Endometrial microvascular endothelial cells (primary cell): ENCODE measurements around the gene FLRT1. TPM values are rescaled to one million over a fixed set of nuclear protein-coding genes. Genes with fewer than 3 reads are reported as not detected.
"Not testable (repeated sequence)": the region's sequence is repeated elsewhere in the genome, so short reads cannot be mapped to it uniquely, and the experiment has no call there.

Source experiments
- in situ Hi-C: cut with HindIII; loops from 2 replicates; pipeline ENCODE4 v1.10.0; 2017; ENCODE audit warnings: low sequenced_read_pairs, low pct_unique_long_range_greater_than_20kb; ENCODE audit errors: inconsistent ontology term
- total RNA-seq: library from RNA; depleted of rRNA; stranded (reverse); fragments of >200 nt; gene quantifications from one replicate; pipeline ENCODE4 v1.2.3, GENCODE V29; 2015; ENCODE audit errors: inconsistent ontology term

The FLRT1 gene
- total RNA-seq, 1 donor from 2014 or later = not detected

DNA sequence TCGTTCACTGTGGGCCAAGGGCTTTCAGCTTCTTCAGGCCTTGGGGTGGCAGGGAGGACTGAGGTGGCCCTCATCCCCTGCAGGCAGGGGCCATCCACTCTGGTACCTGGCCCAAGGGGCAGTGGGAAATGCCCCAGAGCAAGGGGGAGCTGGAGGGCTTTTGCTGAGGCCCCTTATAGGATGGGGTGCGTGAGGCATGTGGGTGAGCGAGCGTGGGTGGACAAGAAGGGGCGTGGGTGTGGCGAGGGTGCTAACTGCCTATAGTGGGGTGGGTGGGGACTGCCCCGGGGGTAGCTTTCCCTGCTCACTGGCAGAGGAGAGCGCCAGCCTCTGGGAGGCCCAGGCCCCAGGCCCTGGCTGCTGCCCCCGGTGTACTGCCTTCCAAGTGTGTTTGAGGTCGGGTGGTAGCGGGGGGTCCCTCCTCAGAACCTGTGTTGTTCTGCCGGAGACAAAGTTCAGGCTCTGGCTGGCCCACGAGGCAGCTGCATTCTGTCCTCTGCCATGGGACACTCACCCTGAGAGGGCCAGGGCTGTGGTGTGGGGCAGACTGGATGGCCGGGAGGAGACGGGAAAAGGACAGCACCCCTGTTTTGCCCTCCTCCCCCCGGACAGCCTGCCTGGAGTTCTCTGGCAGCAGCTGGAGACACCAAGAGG, 3.4 kb downstream of the FLRT1 start:
- in situ Hi-C loops = no loop called here

DNA sequence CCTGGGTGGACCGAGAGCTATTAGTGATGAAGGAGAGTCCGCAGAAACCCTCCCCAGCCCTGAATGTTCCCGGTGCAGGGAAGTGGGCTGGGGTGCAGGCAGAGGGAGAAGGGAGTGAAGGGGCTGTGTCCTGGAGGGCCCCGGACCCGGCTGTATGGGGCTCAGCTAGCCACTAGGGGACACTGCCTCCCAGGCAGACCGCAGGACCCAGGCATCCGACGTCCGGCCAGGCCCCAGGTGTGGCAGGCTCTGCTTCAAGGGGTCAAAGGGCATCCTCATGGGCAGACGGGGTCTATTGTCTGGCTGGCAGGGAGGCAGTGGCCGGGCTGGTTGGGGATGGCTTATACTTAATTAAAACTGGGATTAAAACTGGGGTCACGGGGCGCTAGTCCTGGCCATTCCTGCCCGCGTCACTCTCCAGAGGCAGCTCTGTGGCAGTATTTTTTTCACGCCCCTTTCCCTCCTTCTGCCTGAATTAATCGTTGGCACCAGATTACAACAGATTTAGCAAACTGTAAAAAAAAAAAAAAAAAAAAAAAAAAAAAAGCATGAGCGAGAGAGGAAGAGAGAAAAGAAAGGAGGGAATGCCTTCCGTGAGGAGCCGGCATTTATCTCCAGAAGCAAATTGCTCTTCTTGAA, 5.1 kb downstream of the FLRT1 start:
- in situ Hi-C loops = no loop called here

DNA sequence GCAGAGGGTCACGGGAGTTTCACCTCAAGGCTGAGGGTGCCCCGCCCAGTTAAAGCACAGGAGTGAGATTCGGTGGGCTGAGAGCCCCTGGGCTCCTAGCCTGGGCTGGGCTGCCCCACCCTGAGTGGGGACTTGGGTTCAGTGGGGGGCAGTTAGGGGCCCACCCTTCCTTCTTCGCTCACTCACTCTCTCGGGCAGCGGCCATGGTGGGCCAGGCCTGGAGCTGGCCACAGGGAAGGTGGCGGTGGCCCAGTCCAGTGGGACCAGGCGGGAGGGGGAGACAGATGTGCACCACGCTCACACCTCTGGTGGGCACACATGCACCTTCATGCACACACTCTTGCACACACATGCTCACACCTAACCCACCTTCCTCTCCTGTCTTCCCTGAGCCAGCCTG, 6.1 kb downstream of the FLRT1 start:
- in situ Hi-C loops = no loop called here

DNA sequence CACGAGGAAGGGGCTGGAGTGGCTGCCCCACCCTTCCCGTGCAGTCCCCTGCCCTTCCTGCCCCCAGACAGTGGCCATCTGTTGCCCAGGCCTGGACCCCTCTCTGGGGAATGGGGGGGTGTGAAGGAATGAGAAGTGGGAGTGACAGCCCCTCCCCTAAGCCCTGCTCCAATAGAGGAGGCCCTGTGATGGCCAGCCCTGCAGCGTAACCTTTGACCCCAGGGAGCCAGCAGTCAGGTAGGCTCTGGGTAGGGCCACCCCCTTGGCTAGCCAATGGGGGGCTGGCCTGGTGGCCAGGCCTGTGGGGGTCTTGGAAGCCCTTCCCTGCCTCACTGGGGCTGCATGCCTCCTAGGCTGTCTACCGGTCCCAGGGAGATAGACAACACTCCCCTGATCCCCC, 6.6 kb downstream of the FLRT1 start:
- in situ Hi-C loops = no loop called here

DNA sequence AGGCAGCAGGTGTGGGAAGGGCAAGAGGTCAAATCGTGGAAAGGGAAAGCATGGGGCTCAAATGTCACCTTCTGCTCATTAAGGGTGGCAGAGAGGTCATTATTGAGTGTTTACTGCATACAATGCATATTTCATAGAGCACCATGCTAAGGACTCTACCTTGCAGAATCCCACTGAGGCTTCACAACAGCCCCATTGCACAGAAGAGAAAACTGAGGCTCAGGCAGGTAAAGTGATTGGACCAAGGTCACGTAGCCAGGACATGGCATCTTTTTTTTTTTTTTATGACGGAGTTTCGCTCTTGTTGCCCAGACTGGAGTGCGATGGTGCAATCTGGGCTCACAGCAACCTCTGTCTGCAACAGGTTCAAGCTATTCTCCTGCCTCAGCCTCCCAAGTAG, 7.8 kb downstream of the FLRT1 start:
- in situ Hi-C loops = no loop called here

DNA sequence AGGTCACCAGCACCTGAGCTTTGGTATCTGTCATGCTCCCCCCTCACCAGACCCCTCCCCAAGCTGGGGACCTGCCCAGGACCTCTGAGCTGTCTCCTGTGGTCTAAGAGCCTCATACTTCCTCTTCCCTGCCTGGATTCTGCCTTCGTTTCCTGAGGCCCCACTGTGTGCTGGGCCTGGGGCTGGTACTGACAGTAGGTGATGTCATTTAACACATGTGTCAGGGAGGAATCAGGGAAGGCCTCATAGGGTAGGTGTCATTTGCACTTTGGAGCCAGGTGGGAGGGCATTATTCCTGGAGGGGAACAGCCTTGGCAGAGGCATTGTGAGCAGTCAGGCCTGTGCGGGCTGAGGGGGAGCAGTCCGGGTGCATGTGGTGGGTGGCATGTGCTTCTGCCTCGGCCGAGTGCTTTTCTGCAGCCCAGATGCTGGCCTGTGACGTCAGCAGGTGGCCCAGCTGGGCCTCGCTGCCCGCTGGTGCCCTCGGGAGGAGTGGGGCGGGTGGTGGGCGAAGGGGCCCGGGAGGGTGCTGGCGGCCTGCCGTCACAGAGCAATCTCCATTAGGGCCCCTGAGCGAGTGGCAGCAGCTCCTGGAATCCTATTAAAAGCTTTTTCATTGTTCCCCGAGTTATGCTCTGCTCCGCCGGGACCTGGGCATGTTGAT, 9.1 kb downstream of the FLRT1 start:
- in situ Hi-C loops = no loop called here

DNA sequence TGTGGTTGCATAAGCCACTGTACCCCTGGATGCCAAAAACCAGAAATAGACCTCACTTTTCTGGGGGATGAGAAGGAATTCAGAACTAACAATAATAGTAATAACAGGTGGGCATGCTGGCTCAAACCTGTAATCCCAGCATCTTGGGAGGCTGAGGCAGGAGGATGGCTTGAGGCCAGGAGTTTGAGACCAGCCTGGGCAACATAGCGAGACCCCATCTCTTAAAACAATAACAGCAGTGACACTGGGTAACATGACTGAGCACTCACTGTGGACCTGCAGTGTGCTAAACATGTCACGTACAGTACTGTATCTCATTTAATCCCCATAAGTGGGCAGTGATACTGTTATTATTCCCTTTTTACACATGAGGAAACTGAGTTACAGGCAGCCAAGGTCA, 10.0 kb downstream of the FLRT1 start:
- in situ Hi-C loops = no loop called here

DNA sequence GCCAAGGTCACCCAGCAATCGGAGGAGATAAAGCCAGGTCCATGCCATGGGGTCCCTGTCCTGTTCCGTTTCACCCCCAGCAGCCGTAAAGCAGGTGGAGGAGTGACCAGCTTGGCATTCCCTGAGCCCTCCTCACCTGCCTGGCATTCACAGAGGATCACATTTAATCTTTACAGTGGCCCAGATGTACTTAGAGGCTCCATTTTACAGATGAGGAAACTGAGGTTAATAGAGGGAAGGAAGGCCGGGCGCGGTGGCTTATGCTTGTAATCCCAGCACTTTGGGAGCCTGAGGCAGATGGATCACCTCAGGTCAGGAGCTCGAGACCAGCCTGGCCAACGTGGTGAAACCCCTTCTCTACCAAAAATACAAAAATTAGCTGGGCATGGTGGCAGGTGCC, 11.6 kb downstream of the FLRT1 start:
- in situ Hi-C loops = not testable (repeated sequence)

DNA sequence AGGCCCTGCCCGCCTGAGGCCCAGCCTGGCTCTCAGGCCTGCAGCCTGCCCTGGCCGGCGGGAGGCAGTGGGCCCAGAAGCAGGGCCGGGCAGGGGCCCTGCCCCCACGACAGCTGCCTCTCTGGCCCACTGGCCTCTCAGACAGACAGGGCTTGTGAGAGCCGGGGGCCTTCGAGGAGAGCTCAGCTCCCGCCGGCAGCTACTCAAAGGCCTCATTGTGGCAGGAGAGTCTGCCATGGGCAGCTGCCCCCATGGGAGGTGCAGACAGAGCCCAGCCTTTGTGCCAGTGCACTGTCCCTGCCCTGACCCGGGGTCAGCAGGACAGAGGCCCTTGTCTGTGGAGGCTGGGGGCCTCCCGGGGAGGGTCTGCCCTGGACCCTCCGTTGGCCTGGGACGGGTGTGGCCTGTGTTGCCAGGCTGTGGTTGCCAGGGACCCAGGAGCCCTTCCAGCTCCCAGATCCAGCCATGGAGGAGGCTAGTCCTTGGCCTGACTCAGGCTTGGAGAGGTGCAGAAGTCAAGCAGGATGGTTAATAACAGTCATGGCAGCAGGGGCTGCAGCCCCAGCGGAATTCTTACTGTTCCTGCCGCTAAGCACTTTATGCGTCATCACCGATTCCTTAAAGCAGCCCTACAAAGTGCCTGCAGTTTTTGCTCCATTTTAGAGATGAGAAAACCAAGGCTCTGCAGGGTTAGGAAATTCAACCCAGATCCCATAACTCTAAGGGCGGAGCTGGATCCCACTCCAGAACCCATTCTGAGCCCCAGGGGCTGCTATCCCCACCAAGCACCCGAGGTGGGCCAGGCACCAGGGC, 12.5 kb downstream of the FLRT1 start:
- in situ Hi-C loops = no loop called here

DNA sequence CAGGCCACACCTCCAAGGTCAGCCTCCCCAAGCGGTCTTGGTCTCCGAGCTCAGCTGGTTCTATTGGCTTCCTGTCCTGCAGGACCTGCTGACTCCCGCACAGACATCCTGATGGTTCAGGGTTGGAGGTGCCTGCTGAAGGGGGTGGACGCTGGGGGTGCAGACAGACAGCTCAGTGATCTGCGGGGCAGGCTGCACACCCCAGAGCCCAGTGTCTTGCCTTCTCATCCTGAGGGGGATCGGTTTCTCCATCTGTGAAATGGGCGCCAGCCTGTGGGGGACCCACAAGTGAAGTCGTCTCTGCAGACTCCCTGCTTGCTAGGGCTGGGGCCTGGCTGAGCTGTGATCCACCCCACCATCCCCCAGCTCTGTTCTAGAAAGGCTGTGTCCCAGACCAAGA, 13.8 kb downstream of the FLRT1 start:
- in situ Hi-C loops = no loop called here

DNA sequence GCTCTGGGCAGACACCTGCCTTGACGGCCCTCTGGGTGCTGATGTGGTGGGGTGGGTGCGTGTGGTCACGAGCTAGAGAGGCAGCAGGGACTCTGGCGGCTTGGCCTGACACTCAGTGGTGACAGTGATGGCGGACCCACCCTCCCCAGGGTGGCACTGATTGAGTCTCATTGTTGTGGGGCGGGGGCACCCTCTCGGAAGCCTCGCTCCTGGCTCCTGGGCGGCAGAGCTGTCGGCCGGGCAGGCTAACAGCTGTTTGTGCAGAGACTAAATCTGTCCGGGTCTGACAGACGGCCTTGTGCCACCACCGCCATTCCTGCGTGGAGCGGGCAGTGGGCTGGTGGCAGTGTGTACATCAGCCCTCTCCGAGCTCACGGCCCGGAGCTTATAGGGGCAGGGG, 15.6 kb downstream of the FLRT1 start:
- in situ Hi-C loops = no loop called here

DNA sequence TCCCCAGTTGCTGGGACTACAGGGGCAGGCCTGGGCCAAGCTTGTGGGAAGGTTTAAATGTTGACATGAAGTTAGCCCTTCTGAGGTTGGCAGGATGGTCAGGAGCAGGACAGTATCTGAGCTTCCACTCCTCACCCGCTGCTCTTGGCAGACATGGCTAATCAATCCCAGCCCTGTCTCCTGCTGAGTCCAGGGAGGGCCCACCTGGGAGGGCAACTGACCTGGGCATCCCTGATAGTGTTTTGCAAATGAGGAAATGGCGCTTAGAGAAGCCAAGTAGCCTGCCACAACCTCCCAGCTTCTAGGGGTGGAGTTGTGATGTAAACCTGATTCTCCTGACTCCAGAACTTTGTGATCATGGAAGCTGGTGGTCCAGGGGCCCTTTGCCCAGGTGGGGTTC, 16.7 kb downstream of the FLRT1 start:
- in situ Hi-C loops = no loop called here

DNA sequence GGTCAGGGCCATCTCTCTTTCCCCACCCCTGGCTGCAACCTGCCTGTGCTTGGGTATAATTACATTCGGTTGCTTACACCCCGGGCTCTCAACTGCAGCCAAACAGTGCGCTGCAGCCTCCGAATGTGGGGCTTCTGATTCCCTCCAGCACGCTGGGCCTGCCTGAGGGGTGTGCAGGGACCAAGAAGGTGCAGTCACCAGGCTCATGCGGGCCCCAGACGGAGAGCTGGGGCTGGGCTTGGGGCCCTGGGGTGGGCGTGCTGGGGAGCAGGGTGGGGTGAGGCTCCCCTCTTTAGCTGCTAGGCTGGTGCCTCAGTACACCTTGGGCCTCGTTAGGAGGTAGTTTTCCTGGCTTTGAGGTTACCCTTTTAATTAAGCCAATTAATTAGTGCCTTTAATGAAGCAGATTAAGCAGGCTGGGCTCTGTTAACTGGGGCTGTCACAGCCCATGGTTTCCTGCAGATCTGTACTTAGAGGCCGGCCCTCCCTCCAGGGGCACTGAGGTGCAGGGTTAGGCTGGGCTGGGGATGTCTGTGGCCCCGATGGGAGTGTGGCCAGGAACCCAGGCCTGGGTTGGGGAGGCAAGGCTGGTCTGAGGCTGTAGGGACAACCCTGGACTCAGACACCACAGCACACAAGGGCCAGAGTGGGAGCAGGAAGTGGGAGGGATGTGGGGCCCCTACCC, 17.3 kb downstream of the FLRT1 start:
- in situ Hi-C loops = no loop called here

DNA sequence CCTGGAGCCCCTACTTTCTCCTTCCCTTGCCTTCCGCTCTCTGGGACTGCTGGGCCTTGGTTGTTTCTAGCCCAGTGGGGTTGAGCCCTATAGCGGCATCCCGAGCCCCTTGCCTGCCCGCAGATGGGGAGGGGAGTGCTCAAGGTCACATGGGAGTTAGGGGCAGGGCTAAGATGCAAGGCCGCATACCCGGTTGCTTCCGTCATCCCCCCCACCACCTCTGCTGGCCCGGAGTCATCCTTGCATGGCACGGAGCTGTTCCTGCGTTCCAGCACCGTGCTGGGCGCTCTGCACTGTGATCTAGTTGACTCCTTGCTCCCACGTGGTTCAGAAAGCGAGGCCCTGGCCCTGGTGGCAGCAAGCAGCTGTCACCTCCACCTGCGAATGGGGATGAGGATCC, 18.0 kb downstream of the FLRT1 start:
- in situ Hi-C loops = no loop called here

DNA sequence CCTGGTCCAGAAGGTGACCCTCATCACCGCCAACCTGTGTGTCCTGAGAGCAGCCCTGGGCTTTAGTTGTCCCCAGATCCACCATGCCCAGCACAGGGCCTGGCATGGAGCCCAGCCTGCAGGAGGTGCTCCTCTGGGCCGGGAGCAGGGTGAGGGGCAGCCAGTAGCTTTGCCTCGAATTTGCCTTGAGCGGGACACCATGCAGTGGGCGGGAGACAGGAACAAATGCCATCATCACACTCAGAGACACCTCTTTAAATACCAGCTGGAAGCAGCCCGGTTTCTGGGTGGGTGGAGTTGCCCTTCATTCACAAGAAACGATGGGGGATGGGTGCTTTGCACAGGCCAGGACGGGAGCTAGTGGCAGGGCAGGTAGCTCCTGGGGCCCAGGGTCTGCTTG, 19.3 kb downstream of the FLRT1 start:
- in situ Hi-C loops = no loop called here

DNA sequence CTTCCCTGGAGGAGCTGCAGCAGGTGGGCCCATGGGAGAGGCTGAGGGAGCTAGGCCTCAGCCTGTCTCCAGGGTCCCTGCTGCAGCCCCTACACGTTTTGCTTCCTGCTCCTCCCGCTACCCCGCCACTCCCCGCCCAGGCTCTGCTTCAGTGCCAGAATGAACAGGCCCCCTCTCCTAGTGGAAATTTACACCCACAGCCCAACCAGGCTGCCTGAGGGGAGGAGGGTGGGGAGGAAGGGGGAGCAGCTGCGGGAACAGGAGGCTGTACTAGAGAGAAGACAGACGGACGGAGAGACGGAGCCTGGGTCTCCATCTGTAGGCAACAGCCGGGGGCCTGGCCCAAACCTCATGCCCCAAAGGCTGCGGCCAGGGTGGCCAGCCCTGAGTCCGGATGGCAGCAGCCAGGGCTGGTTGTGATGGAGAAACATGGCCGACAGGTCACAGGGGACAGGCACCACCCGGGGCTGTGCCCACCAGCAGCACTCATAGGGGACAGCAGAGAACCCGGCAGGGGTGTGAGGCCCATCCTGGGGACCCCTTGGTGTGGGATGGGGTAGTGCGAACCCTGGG, 20.6 kb downstream of the FLRT1 start:
- in situ Hi-C loops = no loop called here

DNA sequence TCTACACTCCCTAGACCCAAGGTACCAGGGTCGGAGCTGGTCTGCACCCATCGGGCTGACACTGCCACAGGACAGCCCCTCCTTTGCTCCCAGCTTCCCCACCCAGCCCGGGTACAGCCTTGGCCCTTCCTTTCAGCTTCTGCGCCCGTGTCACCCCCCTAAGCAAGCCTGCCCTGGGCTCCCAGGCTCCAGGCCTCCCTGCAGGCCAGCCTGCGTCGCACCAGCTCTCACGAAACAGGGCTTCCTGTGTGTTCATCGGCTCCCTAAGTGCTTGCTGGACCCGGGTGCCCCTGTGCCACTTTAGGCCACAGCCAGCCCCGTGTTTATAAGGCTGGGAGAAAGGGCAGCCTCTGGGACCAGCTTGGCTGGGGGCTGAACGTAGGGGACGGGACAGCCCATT, 21.1 kb downstream of the FLRT1 start:
- in situ Hi-C loops = no loop called here

DNA sequence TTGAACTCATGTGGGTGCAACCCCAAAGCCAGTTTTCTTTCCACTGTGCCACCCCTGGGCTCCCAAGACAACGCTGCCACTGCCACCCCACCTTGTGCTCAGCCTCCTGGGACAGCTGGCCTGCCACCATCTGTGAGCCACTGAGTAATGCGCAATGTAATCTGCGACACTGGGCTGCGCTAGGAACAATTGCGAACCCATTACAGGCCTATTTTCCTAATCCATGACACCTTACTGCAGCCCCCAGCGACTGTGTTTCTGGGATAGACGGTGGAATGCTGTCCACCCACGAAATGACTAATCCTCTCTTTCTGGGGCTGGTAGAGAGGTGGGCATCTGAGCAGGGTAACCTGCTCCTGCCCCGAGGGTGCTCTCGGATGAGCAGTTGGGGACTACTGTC, 22.2 kb downstream of the FLRT1 start:
- in situ Hi-C loops = no loop called here

DNA sequence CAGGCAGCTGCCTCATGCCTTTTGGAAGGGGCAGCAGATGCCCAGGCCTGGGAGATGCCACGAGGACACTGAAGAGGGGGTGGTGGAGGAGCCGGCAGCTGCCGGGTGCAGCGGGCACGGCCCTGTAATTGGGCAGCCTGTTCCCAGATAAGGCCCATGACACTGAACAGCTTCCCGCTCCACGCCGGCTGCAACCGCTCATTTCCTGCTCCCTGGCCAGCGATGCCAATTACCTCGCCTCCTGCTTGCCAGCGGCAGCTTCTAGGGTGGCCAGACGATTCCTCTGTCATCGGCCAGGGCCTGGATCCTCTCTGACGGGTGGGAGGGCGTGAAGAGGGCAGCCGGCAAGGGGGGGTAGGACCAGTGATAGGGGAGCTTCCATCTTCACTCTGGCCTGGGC, 22.8 kb downstream of the FLRT1 start:
- in situ Hi-C loops = no loop called here
